Liver (tissue), 9 donors: ENCODE data around the gene CREB5. TPM values are rescaled to one million over a fixed set of nuclear protein-coding genes. Genes with fewer than 3 reads are reported as not detected.

Source experiments
- DNase-seq: peaks from one replicate; pipeline ENCODE4 v3.0.0-alpha.2; 2017; ENCODE audit warnings: low spot score
- H3K27ac ChIP-seq, 2 donors: one replicate each; pipeline ENCODE4 v1.7.0; 2013; ENCODE audit warnings: inconsistent platforms in 2 of 2, low read length in 2 of 2, control low read depth in 1 of 2, low read depth in 1 of 2, mild to moderate bottlenecking in 1 of 2
- H3K27me3 ChIP-seq, 4 donors: one replicate each; pipeline versions ENCODE4 v1.6.1 to v1.7.0; 2013; ENCODE audit warnings: low read length in 3 of 4, inconsistent platforms in 1 of 4, mild to moderate bottlenecking in 1 of 4, moderate library complexity in 1 of 4; ENCODE audit not compliant: control insufficient read depth in 4 of 4, insufficient read depth in 4 of 4
- H3K36me3 ChIP-seq, 4 donors: one replicate each; pipeline versions ENCODE4 v1.6.1 to v1.7.0; 2013; ENCODE audit warnings: low read length in 3 of 4, mild to moderate bottlenecking in 3 of 4, low read depth in 1 of 4, moderate library complexity in 1 of 4; ENCODE audit not compliant: control insufficient read depth in 4 of 4, insufficient read depth in 3 of 4
- H3K4me1 ChIP-seq, 4 donors: one replicate each; pipeline versions ENCODE4 v1.6.1 to v1.7.0; 2013; ENCODE audit warnings: low read length in 3 of 4, mild to moderate bottlenecking in 3 of 4, moderate library complexity in 1 of 4; ENCODE audit not compliant: control insufficient read depth in 4 of 4, insufficient read depth in 4 of 4
- H3K4me3 ChIP-seq, 3 donors: one replicate each; pipeline versions ENCODE4 v1.6.1 to v1.7.0; 2013; ENCODE audit warnings: low read length in 3 of 3, control low read depth in 1 of 3, low read depth in 1 of 3, mild to moderate bottlenecking in 1 of 3
- H3K9ac ChIP-seq, 2 donors: one replicate each; pipeline ENCODE4 v1.7.0; 2013; ENCODE audit warnings: low read length in 2 of 2, mild to moderate bottlenecking in 2 of 2, moderate library complexity in 2 of 2, control low read depth in 1 of 2, low read depth in 1 of 2
- H3K9me3 ChIP-seq, 4 donors: one replicate each; pipeline versions ENCODE4 v1.6.1 to v1.7.0; 2013; ENCODE audit warnings: low read length in 3 of 4; ENCODE audit not compliant: control insufficient read depth in 4 of 4
- ATF3 ChIP-seq: IDR thresholded peaks from 2 replicates; pipeline ENCODE4 v1.6.1; 2016; ENCODE audit warnings: antibody characterized with exemption
- CTCF ChIP-seq: fragments of 150-350 bp; IDR thresholded peaks from 2 replicates; pipeline ENCODE4 v1.5.1; 2017; ENCODE audit warnings: improper control_type of control experiment, low read depth, low read length; ENCODE audit not compliant: missing input control
- EGR1 ChIP-seq, 2 donors: IDR thresholded peaks; 2 replicates each; pipeline ENCODE4 v1.6.1; 2016 to 2018; ENCODE audit warnings: antibody characterized with exemption in 2 of 2, low read depth in 2 of 2
- FOXA1 ChIP-seq: IDR thresholded peaks from 2 replicates; pipeline ENCODE4 v1.6.1; 2016; ENCODE audit warnings: antibody characterized with exemption
- FOXA2 ChIP-seq: IDR thresholded peaks from 2 replicates; pipeline ENCODE4 v1.6.1; 2016; ENCODE audit warnings: antibody characterized with exemption
- GABPA ChIP-seq, 2 donors: IDR thresholded peaks in 1 of 2; conservative IDR thresholded peaks in 1 of 2; 2 replicates each; pipeline ENCODE4 v1.6.1; 2016; ENCODE audit warnings: antibody characterized with exemption in 2 of 2, mild to moderate bottlenecking in 1 of 2, moderate library complexity in 1 of 2
- HNF4A ChIP-seq, 2 donors: conservative IDR thresholded peaks; 2 replicates each; pipeline ENCODE4 v1.6.1; 2016; ENCODE audit warnings: antibody characterized with exemption in 2 of 2, mild to moderate bottlenecking in 2 of 2
- HNF4G ChIP-seq: IDR thresholded peaks from 2 replicates; pipeline ENCODE4 v1.6.1; 2016; ENCODE audit warnings: antibody characterized with exemption
- JUND ChIP-seq, 2 donors: IDR thresholded peaks; 2 replicates each; pipeline ENCODE4 v1.6.1; 2016; ENCODE audit warnings: antibody characterized with exemption in 2 of 2
- NR2F2 ChIP-seq: IDR thresholded peaks from 2 replicates; pipeline ENCODE4 v1.6.1; 2016; ENCODE audit warnings: antibody characterized with exemption
- RAD21 ChIP-seq, 2 donors: IDR thresholded peaks; 2 replicates each; pipeline ENCODE4 v1.6.1; 2016; ENCODE audit warnings: antibody characterized with exemption in 2 of 2, mild to moderate bottlenecking in 2 of 2
- REST ChIP-seq: IDR thresholded peaks from 2 replicates; pipeline ENCODE4 v1.6.1; 2016; ENCODE audit warnings: antibody characterized with exemption, mild to moderate bottlenecking
- TAF1 ChIP-seq: conservative IDR thresholded peaks from 2 replicates; pipeline ENCODE4 v1.6.1; 2016; ENCODE audit warnings: antibody characterized with exemption, mild to moderate bottlenecking
- YY1 ChIP-seq: IDR thresholded peaks from 2 replicates; pipeline ENCODE4 v1.6.1; 2016; ENCODE audit warnings: antibody characterized with exemption, mild to moderate bottlenecking
- ZBTB33 ChIP-seq: IDR thresholded peaks from 2 replicates; pipeline ENCODE4 v1.6.1; 2016; ENCODE audit warnings: antibody characterized with exemption
- WGBS: extraction: QIAGEN DNeasy Blood & Tissue Kit; methylation state at CpG from one replicate; pipeline ENCODE4 v1.1.7; 2013; 5-methylcytosine and 5-hydroxymethylcytosine counted together
- polyA plus RNA-seq, 2 donors: library from polyadenylated mRNA; stranded (reverse) in 1 of 2; unstranded in 1 of 2; fragments of 200-250 nt in 1 of 2; fragments of >200 nt in 1 of 2; fragmentation: Nextera tagmentation in 1 of 2; extraction: Ambion mirVana in 1 of 2; gene quantifications; one replicate each; pipeline versions ENCODE4 v1.2.1 to v1.2.3, GENCODE V29; 2013 to 2015
- total RNA-seq, 2 donors: library from RNA; depleted of rRNA; stranded (reverse); fragments of >200 nt; gene quantifications; one replicate each; pipeline ENCODE4 v1.2.3, GENCODE V29; 2014
- donor health status: healthy.
- donor health status: healthy.
- donor health status: healthy.
- donor health status: healthy.
- donor health status: healthy.

The CREB5 gene
- total and polyA plus RNA-seq, 4 donors: 0.25 to 0.92 (median 0.67) TPM

- no peak overlapping the region for H3K27ac ChIP-seq
- DNase-seq: no peak
- TF ChIP-seq GABPA (IDR thresholded peaks at IDR 0.05 in 1 of 2, conservative IDR thresholded peaks at IDR 0.05 in 1 of 2): no peak
- no peak for TF ChIP-seq ZBTB33
- TF ChIP-seq FOXA2: no peak
- TF ChIP-seq RAD21 (IDR thresholded peaks at IDR 0.05): no peak
- TF ChIP-seq CTCF: no peak
- TF ChIP-seq HNF4A (conservative IDR thresholded peaks at IDR 0.05): no peak
- TF ChIP-seq NR2F2: no peak
- no peak for TF ChIP-seq ATF3
- TF ChIP-seq TAF1: no peak
- TF ChIP-seq YY1: no peak
- TF ChIP-seq FOXA1: no peak
- TF ChIP-seq JUND (IDR thresholded peaks at IDR 0.05): no peak
- no peak for TF ChIP-seq EGR1 (IDR thresholded peaks at IDR 0.05; ENCODE audit: low read depth in 2 of 2)
- TF ChIP-seq HNF4G: no peak
- WGBS: 94% methylated on average over 4 of the region's 4 CpGs
- no peaks in the 10 kb centered on the region for H3K4me1 ChIP-seq
- no peaks in the 10 kb centered on the region for H3K36me3 ChIP-seq
- H3K27me3 ChIP-seq: peaks cover 0 to 3% (median 0%) of the 10 kb centered on the region in 4 donors
- H3K9me3 ChIP-seq: peaks cover 0 to 4% (median 0%) of the 10 kb centered on the region in 4 donors
- H3K4me3 ChIP-seq: no peak overlapping the region
- no peak overlapping the region for H3K9ac ChIP-seq
Measured at GRCh38 chr7:28702171-28702570, 289.9 kb downstream of the CREB5 start.

- Histone ChIP-seq H3K9me3 (peaks cover 0 to 4% (median 0%) of the 10 kb centered on the region in 4 donors), H3K4me1 (no peaks in the 10 kb centered on the region), H3K36me3 (no peaks in the 10 kb centered on the region), H3K27ac (no peak overlapping the region), H3K27me3 (peaks cover 0 to 5% (median 0%) of the 10 kb centered on the region in 4 donors), H3K9ac (no peak overlapping the region), H3K4me3 (no peak overlapping the region)
- TF ChIP-seq REST: no peak
- DNase-seq: no peak
- WGBS: 97% methylated on average over 1 of the region's 1 CpG
Measured at GRCh38 chr7:28703037-28703765, 290.9 kb downstream of the CREB5 start.
